KMS-11 (cell line): ENCODE results near the gene ITPR1.

ENCODE experiments used
- H2AFZ ChIP-seq: fragments of 200-600 bp; sonication (generic); 2 replicates; pipeline ENCODE4 v1.6.1; 2016; ENCODE audit warnings: antibody characterized with exemption, mixed run types, low read depth
- H3K27ac ChIP-seq: fragments of 200-600 bp; sonication (generic); 2 replicates; pipeline ENCODE4 v1.6.1; 2016; ENCODE audit warnings: mild to moderate bottlenecking, mixed run types
- H3K27me3 ChIP-seq: fragments of 200-600 bp; sonication (generic); 2 replicates; pipeline ENCODE4 v1.6.1; 2017; ENCODE audit warnings: mild to moderate bottlenecking, low read depth, mixed run types, moderate library complexity; ENCODE audit not compliant: insufficient read depth
- H3K36me3 ChIP-seq: fragments of 200-600 bp; sonication (generic); 2 replicates; pipeline ENCODE4 v1.6.1; 2017; ENCODE audit warnings: mild to moderate bottlenecking, mixed run types; ENCODE audit not compliant: insufficient read depth
- H3K4me1 ChIP-seq: fragments of 200-600 bp; sonication (generic); 2 replicates; pipeline ENCODE4 v1.6.1; 2016; ENCODE audit warnings: mild to moderate bottlenecking, low read depth, mixed run types; ENCODE audit not compliant: poor library complexity, severe bottlenecking
- H3K4me2 ChIP-seq: fragments of 200-600 bp; sonication (generic); 2 replicates; pipeline ENCODE4 v1.7.0; 2016; ENCODE audit warnings: mild to moderate bottlenecking, mixed run types
- H3K4me3 ChIP-seq: fragments of 200-600 bp; sonication (generic); IDR thresholded peaks from 2 replicates; pipeline ENCODE4 v1.6.1; 2017; ENCODE audit warnings: low read depth, low read length, mixed read lengths; ENCODE audit not compliant: insufficient read depth
- H3K79me2 ChIP-seq: fragments of 200-600 bp; sonication (generic); 2 replicates; pipeline ENCODE4 v1.6.1; 2016; ENCODE audit warnings: low read depth, mixed run types; ENCODE audit not compliant: insufficient read depth
- H3K9ac ChIP-seq: fragments of 200-600 bp; sonication (generic); 2 replicates; pipeline ENCODE4 v1.6.1; 2016; ENCODE audit warnings: mild to moderate bottlenecking, mixed run types
- H4K20me1 ChIP-seq: fragments of 200-600 bp; sonication (generic); 2 replicates; pipeline ENCODE4 v1.6.1; 2016; ENCODE audit warnings: mild to moderate bottlenecking, mixed run types; ENCODE audit not compliant: insufficient read depth
- CTCF ChIP-seq: fragments of 200-600 bp; sonication (generic); conservative IDR thresholded peaks from 2 replicates; pipeline ENCODE4 v1.6.1; 2017; ENCODE audit warnings: low read depth, mild to moderate bottlenecking, antibody characterized with exemption, low read length, moderate library complexity, mixed read lengths

ITPR1 gene

GRCh38 chr3:4711680-4711992 lies 218.5 kb downstream of the ITPR1 start:
- Histone ChIP-seq H3K4me3 (no peak overlapping the region), H3K4me1 (no peaks in the 10 kb centered on the region), H3K27ac (no peak overlapping the region), H3K4me2 (no peak overlapping the region), H3K79me2 (no peaks in the 10 kb centered on the region), H2AFZ (no peak overlapping the region), H4K20me1 (no peaks in the 10 kb centered on the region), H3K9ac (no peak overlapping the region), H3K36me3 (no peaks in the 10 kb centered on the region), H3K27me3 (no peaks in the 10 kb centered on the region)
- peak; percentile 28; the same call in 1 of the 2 replicates for TF ChIP-seq CTCF

GRCh38 chr3:4712109-4712508 lies 219.0 kb downstream of the ITPR1 start:
- no peaks in the 10 kb centered on the region for H3K4me1 ChIP-seq
- H3K27me3 ChIP-seq: no peaks in the 10 kb centered on the region
- no peaks in the 10 kb centered on the region for H4K20me1 ChIP-seq
- H3K4me3 ChIP-seq: no peak overlapping the region
- no peaks in the 10 kb centered on the region for H3K79me2 ChIP-seq
- H2AFZ ChIP-seq: no peak overlapping the region
- H3K9ac ChIP-seq: no peak overlapping the region
- TF ChIP-seq CTCF: no peak
- H3K4me2 ChIP-seq: no peak overlapping the region
- H3K36me3 ChIP-seq: no peaks in the 10 kb centered on the region
- H3K27ac ChIP-seq: no peak overlapping the region

- Histone ChIP-seq H3K27ac (no peak overlapping the region), H3K4me3 (no peak overlapping the region), H3K4me1 (no peaks in the 10 kb centered on the region), H3K36me3 (no peaks in the 10 kb centered on the region), H2AFZ (no peak overlapping the region), H4K20me1 (no peaks in the 10 kb centered on the region), H3K27me3 (no peaks in the 10 kb centered on the region), H3K4me2 (no peak overlapping the region), H3K79me2 (no peaks in the 10 kb centered on the region), H3K9ac (no peak overlapping the region)
- no peak for TF ChIP-seq CTCF
Observed at GRCh38 chr3:4714045-4714444, 220.9 kb downstream of the ITPR1 start.

- no peaks in the 10 kb centered on the region for H3K4me1 ChIP-seq
- H2AFZ ChIP-seq: no peak overlapping the region
- no peak overlapping the region for H3K4me2 ChIP-seq
- H3K27me3 ChIP-seq: no peaks in the 10 kb centered on the region
- no peak overlapping the region for H3K27ac ChIP-seq
- no peaks in the 10 kb centered on the region for H4K20me1 ChIP-seq
- no peak overlapping the region for H3K4me3 ChIP-seq
- no peak overlapping the region for H3K9ac ChIP-seq
- no peaks in the 10 kb centered on the region for H3K79me2 ChIP-seq
- TF ChIP-seq CTCF: no peak
- H3K36me3 ChIP-seq: no peaks in the 10 kb centered on the region
Observed at GRCh38 chr3:4716266-4716665, 223.1 kb downstream of the ITPR1 start.
